K562 (cell line): ENCODE measurements around the gene AMDHD2. TPM values are rescaled to one million over a fixed set of nuclear protein-coding genes. Genes with fewer than 3 reads are reported as not detected.
"Not testable (repeated sequence)": the region's sequence is repeated elsewhere in the genome, so short reads cannot be mapped to it uniquely, and the experiment has no call there.

Experiments used
- ATAC-seq: fragments of 200-7000 bp; cut with Tn5 transposase; 3 replicates; pipeline ENCODE4 v1.9.1; 2020; ENCODE audit warnings: moderate library complexity
- BruUV-seq: library from RNA; stranded (reverse); fragments of 400-500 nt; replicated peaks from 2 replicates; lab custom pipeline; 2021; lab: Mats Ljungman, UMichigan
- CTCF ChIA-PET: fragments of 300-600 bp; formaldehyde crosslinking; extraction: SDS; loops from one replicate; lab custom pipeline; 2021; ENCODE audit warnings: low intra/inter-chr PET ratio; lab: Yijun Ruan, JAX
- POLR2A ChIA-PET: fragments of 300-600, 350-650 bp; sonication (Branson Sonifier 250); formaldehyde crosslinking; extraction: SDS; loops from one replicate; lab custom pipeline; 2021; ENCODE audit warnings: antibody characterized with exemption, inconsistent platforms; lab: Yijun Ruan, JAX
- DNase-seq, 4 experiments: peaks; one replicate each; pipeline versions ENCODE4 v3.0.0 to v3.0.0-alpha.2; 2011 to 2018; ENCODE audit warnings: low spot score in 3 of 4, mixed read lengths in 3 of 4; ENCODE audit errors: extremely low read depth in 1 of 4
- FAIRE-seq: peaks from 2 replicates; lab custom pipeline; 2011; peaks lifted over from hg19 to GRCh38; lab: Jason Lieb, UNC
- H2AFZ ChIP-seq: 2 replicates; pipeline ENCODE4 v1.6.0; 2011; ENCODE audit warnings: low read depth, low read length, control low read depth, inconsistent platforms
- H3K27ac ChIP-seq: fragments of 200-600 bp; 3 replicates; pipeline ENCODE4 v1.8.0; 2011; ENCODE audit warnings: low read depth, mild to moderate bottlenecking, control low read depth, inconsistent platforms, low read length, moderate library complexity, mixed read lengths; ENCODE audit errors: extremely low read depth
- H3K27me3 ChIP-seq, 2 experiments: fragments of 300-600 bp in 1 of 2; 2 replicates in 1 of 2; 3 replicates in 1 of 2; pipeline versions ENCODE4 v1.6.0 to v1.8.0; 2011; ENCODE audit warnings: inconsistent platforms in 2 of 2, low read length in 2 of 2, mild to moderate bottlenecking in 1 of 2, mixed read lengths in 1 of 2, moderate library complexity in 1 of 2; ENCODE audit not compliant: control insufficient read depth in 2 of 2, insufficient read depth in 2 of 2
- H3K36me3 ChIP-seq: fragments of 300-600 bp; 3 replicates; pipeline ENCODE4 v1.8.0; 2011; ENCODE audit warnings: mild to moderate bottlenecking, low read length, inconsistent platforms; ENCODE audit not compliant: control insufficient read depth, insufficient read depth
- H3K4me1 ChIP-seq, 2 experiments: fragments of 200-600 bp in 1 of 2; replicated peaks in 1 of 2; 2 replicates in 1 of 2; 3 replicates in 1 of 2; pipeline versions ENCODE4 v1.5.1 to v1.8.0; 2011; ENCODE audit warnings: inconsistent platforms in 2 of 2, low read length in 2 of 2, mild to moderate bottlenecking in 1 of 2, mixed read lengths in 1 of 2, moderate library complexity in 1 of 2; ENCODE audit not compliant: control insufficient read depth in 2 of 2, insufficient read depth in 2 of 2
- H3K4me2 ChIP-seq: 2 replicates; pipeline ENCODE4 v1.6.1; 2011; ENCODE audit warnings: low read length, control low read depth, inconsistent platforms, mixed read lengths; ENCODE audit not compliant: insufficient read depth
- H3K4me3 ChIP-seq: fragments of 200-600 bp; sonication (generic), shearing (Covaris generic); 2 replicates; pipeline ENCODE4 v1.5.1; 2016; ENCODE audit warnings: control low read depth, inconsistent platforms
- H3K79me2 ChIP-seq: fragments of 200-600 bp; 3 replicates; pipeline ENCODE4 v1.8.0; 2011; ENCODE audit warnings: low read length, inconsistent platforms; ENCODE audit not compliant: control insufficient read depth, insufficient read depth
- H3K9ac ChIP-seq, 2 experiments: 2 replicates each; pipeline versions ENCODE4 v1.6.0 to v1.6.1; 2011; ENCODE audit warnings: low read depth in 2 of 2, low read length in 2 of 2, control low read depth in 1 of 2, inconsistent platforms in 1 of 2, mild to moderate bottlenecking in 1 of 2, mixed read lengths in 1 of 2; ENCODE audit not compliant: insufficient read depth in 1 of 2
- H3K9me1 ChIP-seq: one replicate; pipeline ENCODE4 v1.6.0; 2011; ENCODE audit warnings: inconsistent platforms, mild to moderate bottlenecking, low read length, moderate library complexity; ENCODE audit not compliant: control insufficient read depth, insufficient read depth
- H3K9me3 ChIP-seq: replicated peaks from 2 replicates; pipeline ENCODE4 v1.5.1; 2011; ENCODE audit warnings: low read depth, low read length, inconsistent platforms; ENCODE audit not compliant: control insufficient read depth, insufficient read depth
- H4K20me1 ChIP-seq: replicated peaks from 2 replicates; pipeline ENCODE4 v1.6.1; 2011; ENCODE audit warnings: low read length, inconsistent platforms, mixed read lengths; ENCODE audit not compliant: control insufficient read depth, insufficient read depth
- ZNF121 ChIP-seq: sonication (generic); formaldehyde crosslinking; conservative IDR thresholded peaks from 2 replicates; pipeline ENCODE4 v1.8.0; 2022; ENCODE audit warnings: missing genetic modification reagents
- WGBS: fragments of 100-300 bp; shearing (Covaris generic); methylation state at CpG from one replicate; pipeline ENCODE4 v1.1.6; 2016; ENCODE audit warnings: low coverage, mixed read lengths; ENCODE audit not compliant: insufficient coverage; ENCODE audit errors: missing lambda C conversion rate; 5-methylcytosine and 5-hydroxymethylcytosine counted together
- in situ Hi-C: fragments of 300-500 bp; cut with MboI; formaldehyde crosslinking; loops from 4 replicates; pipeline ENCODE4 v1.15.0; 2018; ENCODE audit warnings: inconsistent platforms, mixed read lengths
- intact Hi-C: fragments of 100-400 bp; cut with micrococcal nuclease; formaldehyde crosslinking; loops from 2 replicates; pipeline ENCODE4 v1.14.2; 2022
- polyA plus RNA-seq, 8 experiments: library from polyadenylated mRNA; depleted of rRNA in 4 of 8; stranded (reverse) in 5 of 8; unstranded in 3 of 8; fragments of >200 nt; fragmentation: Nextera tagmentation in 2 of 8; fragmentation: Illumina TruSeq in 1 of 8; extraction: Ambion mirVana in 2 of 8; extraction: Trizol in 1 of 8; gene quantifications; 2 replicates each; pipeline versions ENCODE4 v1.2.1 to v1.2.3, GENCODE V29; 2011 to 2014; ENCODE audit warnings: inconsistent platforms in 1 of 8, missing spikeins in 1 of 8
- total RNA-seq, 7 experiments: library from RNA; depleted of rRNA in 6 of 7; stranded (reverse); fragments of >200 nt in 6 of 7; fragmentation: Illumina TruSeq in 2 of 7; extraction: Trizol in 2 of 7; gene quantifications; 2 replicates each; pipeline versions ENCODE4 v1.2.1 to v1.2.3, GENCODE V29; 2011 to 2021; ENCODE audit warnings: low replicate concordance in 1 of 7
- TF ChIP-seq, protein P1 (sequence below): sonication (generic); formaldehyde crosslinking; IDR thresholded peaks from 2 replicates; pipeline ENCODE4 v1.8.0; 2022; ENCODE audit warnings: mild to moderate bottlenecking, missing genetic modification reagents
- TF ChIP-seq, protein P2 (sequence below): fragments of 450-650 bp; IDR thresholded peaks from 2 replicates; pipeline ENCODE4 v1.6.1; 2016; ENCODE audit warnings: missing biosample characterization, missing genetic modification characterization

Gene AMDHD2
- total and polyA plus RNA-seq, 9 of the 15 experiments (the other 6 are each of a cell fraction or from before 2014, with no cell fraction given), result 0.38 to 56.9 (median 18.3) TPM; not detected in 1

DNA sequence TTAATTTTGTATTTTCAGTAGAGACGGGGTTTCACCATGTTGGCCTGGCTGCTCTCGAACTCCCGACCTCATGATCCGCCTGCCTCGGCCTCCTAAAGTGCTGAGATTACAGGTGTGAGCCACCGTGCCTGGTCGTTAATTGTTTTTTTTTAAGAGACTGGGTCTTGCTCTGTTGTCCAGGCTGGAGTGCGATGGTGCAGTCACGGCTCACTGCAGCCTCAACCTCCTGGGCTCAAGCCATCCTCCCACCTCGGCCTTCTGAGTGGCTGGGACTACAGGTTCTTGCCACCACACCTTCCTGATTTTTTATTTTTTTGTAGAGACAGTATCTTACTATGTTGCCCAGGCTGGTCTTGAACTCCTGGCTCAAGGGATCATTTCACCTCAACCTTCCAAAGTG is 40.2 kb upstream of the AMDHD2 start:
- intact Hi-C loops, ATAC-seq, H3K27ac ChIP-seq, H3K4me3 ChIP-seq, H3K9me1 ChIP-seq, FAIRE-seq, BruUV-seq, H3K9me3 ChIP-seq, in situ Hi-C loops, CTCF ChIA-PET, DNase-seq, H2AFZ ChIP-seq, H4K20me1 ChIP-seq, H3K4me2 ChIP-seq, H3K27me3 ChIP-seq: not testable (repeated sequence)
- H3K79me2 ChIP-seq, result peaks cover 95% of the 10 kb centered on the region
- peaks cover 25% of the 10 kb centered on the region; the same call in 2 of the 3 replicates for H3K36me3 ChIP-seq
- H3K4me1 ChIP-seq, result peaks cover 67 to 95% of the 10 kb centered on the region in 2 experiments
- TF ChIP-seq, protein P1, sequence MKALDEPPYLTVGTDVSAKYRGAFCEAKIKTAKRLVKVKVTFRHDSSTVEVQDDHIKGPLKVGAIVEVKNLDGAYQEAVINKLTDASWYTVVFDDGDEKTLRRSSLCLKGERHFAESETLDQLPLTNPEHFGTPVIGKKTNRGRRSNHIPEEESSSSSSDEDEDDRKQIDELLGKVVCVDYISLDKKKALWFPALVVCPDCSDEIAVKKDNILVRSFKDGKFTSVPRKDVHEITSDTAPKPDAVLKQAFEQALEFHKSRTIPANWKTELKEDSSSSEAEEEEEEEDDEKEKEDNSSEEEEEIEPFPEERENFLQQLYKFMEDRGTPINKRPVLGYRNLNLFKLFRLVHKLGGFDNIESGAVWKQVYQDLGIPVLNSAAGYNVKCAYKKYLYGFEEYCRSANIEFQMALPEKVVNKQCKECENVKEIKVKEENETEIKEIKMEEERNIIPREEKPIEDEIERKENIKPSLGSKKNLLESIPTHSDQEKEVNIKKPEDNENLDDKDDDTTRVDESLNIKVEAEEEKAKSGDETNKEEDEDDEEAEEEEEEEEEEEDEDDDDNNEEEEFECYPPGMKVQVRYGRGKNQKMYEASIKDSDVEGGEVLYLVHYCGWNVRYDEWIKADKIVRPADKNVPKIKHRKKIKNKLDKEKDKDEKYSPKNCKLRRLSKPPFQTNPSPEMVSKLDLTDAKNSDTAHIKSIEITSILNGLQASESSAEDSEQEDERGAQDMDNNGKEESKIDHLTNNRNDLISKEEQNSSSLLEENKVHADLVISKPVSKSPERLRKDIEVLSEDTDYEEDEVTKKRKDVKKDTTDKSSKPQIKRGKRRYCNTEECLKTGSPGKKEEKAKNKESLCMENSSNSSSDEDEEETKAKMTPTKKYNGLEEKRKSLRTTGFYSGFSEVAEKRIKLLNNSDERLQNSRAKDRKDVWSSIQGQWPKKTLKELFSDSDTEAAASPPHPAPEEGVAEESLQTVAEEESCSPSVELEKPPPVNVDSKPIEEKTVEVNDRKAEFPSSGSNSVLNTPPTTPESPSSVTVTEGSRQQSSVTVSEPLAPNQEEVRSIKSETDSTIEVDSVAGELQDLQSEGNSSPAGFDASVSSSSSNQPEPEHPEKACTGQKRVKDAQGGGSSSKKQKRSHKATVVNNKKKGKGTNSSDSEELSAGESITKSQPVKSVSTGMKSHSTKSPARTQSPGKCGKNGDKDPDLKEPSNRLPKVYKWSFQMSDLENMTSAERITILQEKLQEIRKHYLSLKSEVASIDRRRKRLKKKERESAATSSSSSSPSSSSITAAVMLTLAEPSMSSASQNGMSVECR, result peak; percentile 10; the same call in 1 of the 2 replicates
- TF ChIP-seq, protein P2, sequence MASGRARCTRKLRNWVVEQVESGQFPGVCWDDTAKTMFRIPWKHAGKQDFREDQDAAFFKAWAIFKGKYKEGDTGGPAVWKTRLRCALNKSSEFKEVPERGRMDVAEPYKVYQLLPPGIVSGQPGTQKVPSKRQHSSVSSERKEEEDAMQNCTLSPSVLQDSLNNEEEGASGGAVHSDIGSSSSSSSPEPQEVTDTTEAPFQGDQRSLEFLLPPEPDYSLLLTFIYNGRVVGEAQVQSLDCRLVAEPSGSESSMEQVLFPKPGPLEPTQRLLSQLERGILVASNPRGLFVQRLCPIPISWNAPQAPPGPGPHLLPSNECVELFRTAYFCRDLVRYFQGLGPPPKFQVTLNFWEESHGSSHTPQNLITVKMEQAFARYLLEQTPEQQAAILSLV (tag), result 0 out of 2 replicates have a peak, but pooled peaks have one; percentile 4
- TF ChIP-seq ZNF121, result peak; percentile 67
- WGBS, result 72% methylated on average over 9 of the region's 10 CpGs
- POLR2A ChIA-PET, result interaction anchor here (1.0 to 2.2 kb wide), 3 partner anchors 9 to 21 kb away, joined by 3 to 8 read pairs (median 4); no protein-coding TSS in a partner anchor
- peak overlapping the region in 1 of 2 experiments; percentile 81; a peak in 1 of 4 replicates for H3K9ac ChIP-seq
